RPMI8226 (cell line): ENCODE results near the gene KIR2DL1.
"Not testable (repeated sequence)": the region's sequence is repeated elsewhere in the genome, so short reads cannot be mapped to it uniquely, and the experiment has no call there.

Source experiments
- DNase-seq: peaks from one replicate; pipeline ENCODE4 v3.0.0-alpha.2; 2015

The KIR2DL1 gene

DNA sequence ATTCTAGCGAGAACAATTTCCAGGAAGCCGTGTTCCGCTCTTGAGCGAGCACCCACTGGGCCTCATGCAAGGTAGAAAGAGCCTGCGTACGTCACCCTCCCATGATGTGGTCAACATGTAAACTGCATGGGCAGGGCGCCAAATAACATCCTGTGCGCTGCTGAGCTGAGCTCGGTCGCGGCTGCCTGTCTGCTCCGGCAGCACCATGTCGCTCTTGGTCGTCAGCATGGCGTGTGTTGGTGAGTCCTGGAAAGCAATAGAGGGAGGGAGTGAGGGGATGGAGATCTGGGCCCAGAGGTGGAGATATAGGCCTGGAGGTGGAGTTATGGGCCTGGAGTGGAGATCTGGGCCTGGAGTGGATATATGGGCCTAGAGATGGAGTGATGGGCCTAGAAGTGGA, at the start of gene KIR2DL1:
Gene KIR2DL1, plus strand, starts transcription at position 148 of the 400 bp plus-strand sequence. Its CDS starts 58 bp downstream, at position 206.
- not testable (repeated sequence) for DNase-seq

DNA sequence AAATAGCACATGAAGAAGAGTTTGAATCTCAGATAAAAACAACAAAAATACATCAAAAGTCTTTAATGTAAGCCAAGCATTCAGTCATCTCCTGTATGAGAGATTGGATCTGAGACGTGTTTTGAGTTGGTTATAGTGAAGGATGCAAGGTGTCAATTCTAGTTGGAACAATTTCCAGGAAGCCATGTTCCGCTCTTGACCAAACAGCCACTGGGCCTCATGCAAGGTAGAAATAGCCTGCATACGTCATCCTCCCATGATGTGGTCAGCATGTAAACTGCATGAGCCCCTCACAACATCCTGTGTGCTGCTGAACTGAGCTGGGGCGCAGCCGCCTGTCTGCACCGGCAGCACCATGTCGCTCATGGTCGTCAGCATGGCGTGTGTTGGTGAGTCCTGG, 45.5 kb upstream of the KIR2DL1 start, which contains the start of gene KIR3DL3:
Gene KIR3DL3, plus strand, starts transcription at position 301 of the 400 bp plus-strand sequence. Its CDS starts 55 bp downstream, at position 356.
- no peak for DNase-seq

DNA sequence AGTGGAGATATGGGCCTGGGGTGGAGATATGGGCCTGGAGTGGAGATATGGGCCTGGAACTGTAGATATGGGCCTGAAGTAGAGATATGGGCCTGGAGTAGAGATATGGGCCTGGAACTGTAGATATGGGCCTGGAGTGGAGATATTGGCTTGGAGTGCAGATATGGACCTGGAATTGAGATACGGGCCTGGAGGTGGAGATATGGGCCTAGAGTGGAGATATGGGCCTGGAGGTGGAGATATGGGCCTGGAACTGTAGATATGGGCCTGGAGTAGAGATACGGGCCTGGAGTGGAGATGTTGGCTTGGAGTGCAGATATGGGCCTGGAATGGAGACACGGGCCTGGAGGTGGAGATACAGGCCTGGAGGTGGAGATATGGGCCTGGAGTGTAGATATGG, 44.9 kb upstream of the KIR2DL1 start:
- DNase-seq = no peak

DNA sequence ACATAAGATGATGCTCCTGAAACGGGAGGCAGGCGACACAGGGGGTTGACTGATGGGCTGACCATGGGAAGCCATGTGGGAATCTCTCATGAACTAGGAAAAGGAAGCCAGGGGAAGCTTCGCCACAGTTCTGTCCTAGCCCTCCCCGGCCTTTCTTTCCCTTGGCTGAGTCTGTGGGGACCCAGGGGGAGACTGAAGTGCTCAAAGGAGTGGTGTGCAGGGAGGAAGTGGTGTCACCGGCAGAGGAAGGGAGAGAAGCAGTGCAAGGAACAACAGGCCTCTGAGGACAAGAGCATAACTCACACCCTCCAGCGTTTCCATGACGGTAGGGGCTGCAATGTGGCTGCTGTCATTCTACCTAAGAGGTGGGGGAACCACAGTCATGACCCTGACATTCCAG, 44.3 kb upstream of the KIR2DL1 start:
- no peak for DNase-seq

DNA sequence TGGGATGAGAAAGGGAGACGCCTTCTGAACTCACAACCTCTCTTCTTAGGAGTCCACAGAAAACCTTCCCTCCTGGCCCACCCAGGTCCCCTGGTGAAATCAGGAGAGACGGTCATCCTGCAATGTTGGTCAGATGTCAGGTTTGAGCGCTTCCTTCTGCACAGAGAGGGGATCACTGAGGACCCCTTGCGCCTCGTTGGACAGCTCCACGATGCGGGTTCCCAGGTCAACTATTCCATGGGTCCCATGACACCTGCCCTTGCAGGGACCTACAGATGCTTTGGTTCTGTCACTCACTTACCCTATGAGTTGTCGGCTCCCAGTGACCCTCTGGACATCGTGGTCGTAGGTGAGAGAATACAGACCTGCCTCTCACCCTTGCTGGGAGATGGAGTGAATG, 42.0 kb upstream of the KIR2DL1 start:
- no peak for DNase-seq

DNA sequence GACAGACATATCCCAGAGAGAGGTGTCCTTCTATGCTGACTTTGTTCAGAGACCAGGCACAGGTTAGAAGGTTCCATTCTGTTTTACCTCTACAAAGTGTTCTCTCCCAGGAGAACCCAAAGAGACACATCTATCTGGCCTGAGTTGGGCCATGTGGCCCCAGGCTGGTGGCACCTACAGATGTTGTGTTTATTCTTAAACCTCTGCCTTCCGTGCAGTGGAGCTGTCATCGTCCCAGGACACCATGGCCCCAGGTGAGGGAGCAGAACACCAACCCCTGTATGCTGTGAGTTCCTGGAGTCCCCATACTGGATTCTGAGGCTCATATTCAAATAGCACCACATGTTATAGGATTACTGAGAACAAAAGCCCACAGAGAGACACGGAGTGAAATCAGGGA, 41.4 kb upstream of the KIR2DL1 start:
- no peak for DNase-seq

DNA sequence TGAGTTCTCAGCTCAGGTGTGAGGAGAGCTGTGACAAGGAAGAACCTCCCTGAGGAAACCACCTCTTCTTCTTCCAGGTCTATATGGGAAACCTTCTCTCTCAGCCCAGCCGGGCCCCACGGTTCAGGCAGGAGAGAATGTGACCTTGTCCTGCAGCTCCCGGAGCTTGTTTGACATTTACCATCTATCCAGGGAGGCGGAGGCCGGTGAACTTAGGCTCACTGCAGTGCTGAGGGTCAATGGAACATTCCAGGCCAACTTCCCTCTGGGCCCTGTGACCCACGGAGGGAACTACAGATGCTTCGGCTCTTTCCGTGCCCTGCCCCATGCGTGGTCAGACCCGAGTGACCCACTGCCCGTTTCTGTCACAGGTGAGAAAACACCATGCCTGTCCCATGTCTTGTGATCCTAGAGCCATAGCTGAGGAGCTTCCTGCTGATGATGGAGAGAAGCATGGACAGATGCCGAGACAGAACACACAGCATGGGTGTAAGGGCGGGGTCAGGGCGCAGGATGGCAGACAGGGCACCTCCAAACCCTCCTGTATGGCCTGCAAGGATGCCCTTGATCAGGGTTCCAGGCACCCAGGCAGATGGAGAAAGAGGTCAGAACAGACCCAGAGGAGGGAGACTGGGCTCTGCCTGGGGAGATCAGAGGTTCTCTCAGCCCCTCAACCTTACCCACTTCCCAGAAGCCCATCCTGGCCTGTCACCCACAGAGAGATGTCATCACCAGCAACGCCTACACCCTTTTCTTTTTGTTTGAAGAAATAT, 40.0 kb upstream of the KIR2DL1 start:
- no peak for DNase-seq

DNA sequence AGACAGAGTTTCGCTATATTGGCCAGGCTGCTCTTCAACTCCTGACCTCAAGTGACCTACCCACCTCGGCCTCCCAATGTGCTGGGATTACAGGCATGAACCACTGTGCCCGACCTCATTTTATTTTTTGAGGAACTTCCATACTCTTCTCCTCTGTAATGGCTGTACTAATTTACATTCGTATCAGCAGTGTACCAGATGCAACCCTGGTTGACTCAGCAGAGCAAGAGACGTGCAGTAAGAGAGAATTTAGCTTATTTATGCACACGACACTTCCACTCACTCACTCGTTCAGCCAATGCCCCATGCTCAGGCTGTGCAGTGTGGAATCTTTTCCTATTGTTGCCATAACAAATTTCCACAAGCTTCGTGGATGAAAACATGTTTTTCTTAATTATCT, 38.4 kb upstream of the KIR2DL1 start:
- DNase-seq = no peak

DNA sequence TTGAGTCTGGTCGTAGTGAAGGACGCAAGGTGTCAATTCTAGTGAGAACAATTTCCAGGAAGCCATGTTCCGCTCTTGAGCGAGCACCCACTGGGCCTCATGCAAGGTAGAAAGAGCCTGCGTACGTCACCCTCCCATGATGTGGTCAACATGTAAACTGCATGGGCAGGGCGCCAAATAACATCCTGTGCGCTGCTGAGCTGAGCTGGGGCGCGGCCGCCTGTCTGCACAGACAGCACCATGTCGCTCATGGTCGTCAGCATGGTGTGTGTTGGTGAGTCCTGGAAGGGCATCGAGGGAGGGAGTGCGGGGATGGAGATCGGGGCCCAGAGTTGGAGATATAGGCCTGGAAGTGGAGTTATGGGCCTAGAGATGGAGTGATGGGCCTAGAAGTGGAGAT, 31.3 kb upstream of the KIR2DL1 start, which contains the start of gene KIR2DL3:
Gene KIR2DL3, plus strand, starts transcription at position 208 of the 400 bp plus-strand sequence. Its CDS starts 33 bp downstream, at position 241.
- not testable (repeated sequence) for DNase-seq

DNA sequence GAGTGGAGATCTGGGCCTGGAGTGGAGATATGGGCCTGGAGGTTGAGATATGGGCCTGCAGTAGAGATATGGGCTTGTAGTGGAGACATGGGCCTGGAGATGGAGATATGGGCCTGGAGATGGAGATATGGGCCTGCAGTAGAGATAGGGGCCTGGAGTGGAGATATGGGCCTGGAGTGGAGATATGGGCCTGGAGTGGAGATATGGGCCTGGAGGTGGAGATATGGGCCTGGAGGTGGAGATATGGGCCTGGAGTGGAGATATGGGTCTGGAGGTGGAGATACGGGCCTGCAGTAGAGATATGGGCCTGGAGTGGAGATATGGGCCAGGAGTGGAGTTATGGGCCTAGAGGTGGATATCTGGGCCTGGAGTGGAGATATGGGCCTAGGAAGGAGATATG, 30.9 kb upstream of the KIR2DL1 start:
- DNase-seq = no peak

DNA sequence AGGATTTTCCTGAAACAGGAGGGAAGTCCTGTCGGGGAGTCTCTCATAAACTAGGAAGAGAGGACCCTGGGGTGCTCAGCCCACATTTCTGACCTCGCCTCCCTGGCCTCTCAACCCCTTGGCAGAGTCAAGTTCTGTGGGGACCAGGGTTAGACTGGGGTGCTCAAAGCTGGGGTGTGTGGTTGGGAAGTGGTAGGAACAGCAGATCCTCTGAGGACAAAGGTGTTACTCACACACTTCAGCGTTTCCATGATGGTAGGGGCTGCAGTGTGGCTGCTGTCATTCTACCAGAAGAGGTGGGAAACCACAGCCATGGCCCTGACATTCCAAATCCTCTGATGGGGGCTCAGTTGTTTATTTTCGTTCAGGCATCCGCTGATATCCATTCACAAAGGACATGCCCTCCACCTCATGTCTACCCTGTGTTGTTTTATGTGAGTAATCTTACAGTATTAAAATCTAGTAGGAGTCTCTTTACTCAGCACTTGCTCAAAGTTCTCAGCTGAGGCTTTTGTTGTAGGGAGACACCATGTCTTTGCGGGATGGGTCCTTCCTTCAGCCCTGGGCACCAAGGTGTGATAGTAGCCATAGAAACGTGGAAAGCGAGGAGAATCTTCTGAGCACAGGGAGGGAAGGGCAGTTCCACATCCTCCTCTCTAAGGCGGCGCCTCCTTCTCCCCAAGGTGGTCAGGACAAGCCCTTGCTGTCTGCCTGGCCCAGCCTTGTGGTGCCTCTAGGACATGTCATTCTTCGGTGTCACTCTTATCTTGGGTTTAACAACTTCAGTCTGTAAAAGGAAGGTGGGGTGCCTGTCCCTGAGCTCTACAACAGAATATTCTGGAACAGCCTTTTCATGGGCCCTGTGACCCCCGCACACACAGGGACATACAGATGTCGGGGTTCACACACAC, 29.8 kb upstream of the KIR2DL1 start:
- no peak for DNase-seq

DNA sequence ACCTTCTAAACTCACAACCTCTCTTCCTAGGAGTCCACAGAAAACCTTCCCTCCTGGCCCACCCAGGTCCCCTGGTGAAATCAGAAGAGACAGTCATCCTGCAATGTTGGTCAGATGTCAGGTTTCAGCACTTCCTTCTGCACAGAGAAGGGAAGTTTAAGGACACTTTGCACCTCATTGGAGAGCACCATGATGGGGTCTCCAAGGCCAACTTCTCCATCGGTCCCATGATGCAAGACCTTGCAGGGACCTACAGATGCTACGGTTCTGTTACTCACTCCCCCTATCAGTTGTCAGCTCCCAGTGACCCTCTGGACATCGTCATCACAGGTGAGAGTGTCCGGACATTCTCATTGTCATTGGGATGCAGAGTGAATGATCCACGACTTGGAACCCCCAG, 27.6 kb upstream of the KIR2DL1 start:
- not testable (repeated sequence) for DNase-seq

DNA sequence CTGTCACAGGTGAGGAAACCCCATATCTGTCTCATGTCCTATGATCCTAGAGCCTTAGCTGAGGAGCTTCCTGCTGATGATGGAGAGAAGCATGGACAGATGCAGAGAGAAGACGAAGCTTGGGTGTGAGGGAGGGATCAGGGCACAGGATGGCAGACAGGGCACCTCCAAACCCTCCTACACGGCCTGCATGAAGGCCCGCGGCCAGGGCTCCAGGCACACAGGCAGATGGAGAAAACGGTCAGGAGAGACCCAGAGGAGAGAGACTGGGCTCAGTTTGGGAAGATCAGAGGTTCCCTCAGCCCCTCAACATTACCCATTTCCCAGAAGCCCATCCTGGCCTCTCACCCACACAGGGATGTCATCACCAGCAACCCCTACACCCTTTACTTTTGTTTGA, 25.5 kb upstream of the KIR2DL1 start:
- not testable (repeated sequence) for DNase-seq

DNA sequence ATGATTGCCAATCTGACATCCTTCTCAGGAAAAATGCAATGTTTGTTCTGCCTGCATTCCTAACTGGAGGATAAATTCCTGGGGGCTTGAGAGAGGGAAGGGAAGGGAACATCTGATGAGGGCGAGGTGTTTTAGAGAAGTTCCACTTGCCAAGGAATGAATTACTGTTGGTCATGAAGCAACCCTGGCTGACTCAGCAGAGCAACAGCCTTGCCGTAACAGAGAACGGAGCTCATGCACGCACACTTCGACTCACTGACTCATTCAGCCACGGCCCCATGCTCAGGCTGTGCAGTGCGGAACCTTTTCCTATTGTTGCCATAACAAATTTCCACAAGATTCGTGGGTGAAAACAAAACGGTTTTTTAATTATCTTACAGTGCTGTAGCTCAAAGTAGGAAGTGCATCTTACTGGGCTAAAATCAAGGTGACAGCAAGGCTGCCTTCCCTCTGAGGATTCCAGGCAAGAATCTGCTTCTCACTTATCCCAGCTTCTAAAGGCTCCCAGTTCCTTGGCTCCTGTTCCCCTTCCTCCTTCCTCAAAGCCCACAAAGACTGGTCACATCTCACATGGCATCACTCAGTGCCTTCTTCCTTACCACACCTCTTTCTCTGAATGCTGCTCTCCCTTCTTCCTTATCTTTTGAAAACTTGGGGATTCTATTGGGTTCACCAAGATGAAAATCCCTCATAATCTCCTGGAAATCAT, 21.8 kb upstream of the KIR2DL1 start:
- DNase-seq = not testable (repeated sequence)

DNA sequence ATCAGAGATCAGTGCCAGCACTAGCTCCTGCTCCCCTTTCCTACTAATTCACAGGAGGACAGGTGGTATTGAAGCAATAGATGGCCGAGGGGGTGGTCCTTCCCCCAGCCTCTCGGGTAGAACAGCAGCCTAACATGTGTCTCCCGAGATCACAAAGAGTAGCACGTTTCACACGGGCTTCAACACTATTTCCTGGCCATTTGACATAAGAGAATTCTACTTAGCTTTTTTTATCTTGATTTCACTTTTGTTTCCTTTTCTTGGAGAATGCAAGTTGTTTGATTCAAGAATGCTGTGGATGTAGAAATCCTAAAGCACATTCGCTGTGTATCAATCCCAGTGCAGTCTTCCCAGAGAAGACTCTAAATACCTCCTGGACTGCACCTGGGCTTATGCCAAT, 19.3 kb upstream of the KIR2DL1 start:
- not testable (repeated sequence) for DNase-seq

DNA sequence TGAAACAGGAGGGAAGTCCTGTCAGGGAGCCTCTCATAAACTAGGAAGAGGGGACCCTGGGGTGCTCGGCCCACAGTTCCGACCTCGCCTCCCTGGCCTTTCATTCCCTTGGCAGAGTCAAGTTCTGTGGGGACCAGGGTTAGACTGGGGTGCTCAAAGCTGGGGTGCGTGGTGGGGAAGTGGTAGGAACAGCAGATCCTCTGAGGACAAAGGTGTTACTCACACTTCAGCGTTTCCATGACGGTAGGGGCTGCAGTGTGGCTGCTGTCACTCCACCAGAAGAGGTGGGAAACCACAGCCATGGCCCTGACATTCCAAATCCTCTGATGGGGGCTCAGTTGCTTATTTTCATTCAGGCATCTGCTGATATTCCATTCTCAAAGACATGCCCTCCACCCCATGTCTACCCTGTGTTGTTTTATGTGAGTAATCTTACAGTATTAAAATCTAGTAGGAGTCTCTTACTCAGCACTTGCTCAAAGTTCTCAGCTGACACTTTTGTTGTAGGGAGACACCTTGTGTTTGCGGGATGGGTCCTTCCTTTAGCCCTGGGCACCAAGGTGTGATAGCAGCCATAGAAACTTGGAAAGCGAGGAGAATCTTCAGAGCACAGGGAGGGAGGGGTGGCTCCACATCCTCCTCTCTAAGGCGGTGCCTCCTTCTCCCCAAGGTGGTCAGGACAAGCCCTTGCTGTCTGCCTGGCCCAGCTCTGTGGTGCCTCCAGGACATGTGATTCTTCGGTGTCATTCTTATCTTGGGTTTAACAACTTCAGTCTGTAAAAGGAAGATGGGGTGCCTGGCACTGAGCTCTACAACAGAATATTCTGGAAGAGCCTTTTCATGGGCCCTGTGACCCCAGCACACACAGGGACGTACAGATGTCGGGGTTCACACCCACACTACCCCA, 13.1 kb upstream of the KIR2DL1 start:
- not testable (repeated sequence) for DNase-seq

DNA sequence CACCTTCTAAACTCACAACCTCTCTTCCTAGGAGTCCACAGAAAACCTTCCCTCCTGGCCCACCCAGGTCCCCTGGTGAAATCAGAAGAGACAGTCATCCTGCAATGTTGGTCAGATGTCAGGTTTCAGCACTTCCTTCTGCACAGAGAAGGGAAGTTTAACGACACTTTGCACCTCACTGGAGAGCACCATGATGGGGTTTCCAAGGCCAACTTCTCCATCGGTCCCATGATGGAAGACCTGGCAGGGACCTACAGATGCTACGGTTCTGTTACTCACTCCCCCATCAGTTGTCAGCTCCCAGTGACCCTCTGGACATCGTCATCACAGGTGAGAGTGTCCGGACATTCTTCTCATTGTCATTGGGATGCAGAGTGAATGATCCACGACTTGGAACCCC, 11.0 kb upstream of the KIR2DL1 start:
- not testable (repeated sequence) for DNase-seq

DNA sequence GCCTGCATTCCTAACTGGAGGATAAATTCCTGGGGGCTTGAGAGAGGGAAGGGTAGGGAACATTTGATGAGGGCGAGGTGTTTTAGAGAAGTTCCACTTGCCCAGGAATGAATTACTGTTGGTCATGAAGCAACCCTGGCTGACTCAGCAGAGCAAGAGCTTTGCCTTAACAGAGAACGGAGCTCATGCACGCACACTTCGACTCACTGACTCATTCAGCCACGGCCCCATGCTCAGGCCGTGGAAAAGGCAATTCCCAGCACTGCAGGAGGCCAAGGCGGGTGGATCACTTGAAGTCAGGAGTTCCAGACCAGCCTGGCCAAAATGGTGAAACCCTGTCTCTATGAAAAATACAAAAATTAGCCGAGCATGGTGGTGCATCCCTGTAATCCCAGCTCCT, 5.4 kb upstream of the KIR2DL1 start:
- DNase-seq = peak; percentile 15

DNA sequence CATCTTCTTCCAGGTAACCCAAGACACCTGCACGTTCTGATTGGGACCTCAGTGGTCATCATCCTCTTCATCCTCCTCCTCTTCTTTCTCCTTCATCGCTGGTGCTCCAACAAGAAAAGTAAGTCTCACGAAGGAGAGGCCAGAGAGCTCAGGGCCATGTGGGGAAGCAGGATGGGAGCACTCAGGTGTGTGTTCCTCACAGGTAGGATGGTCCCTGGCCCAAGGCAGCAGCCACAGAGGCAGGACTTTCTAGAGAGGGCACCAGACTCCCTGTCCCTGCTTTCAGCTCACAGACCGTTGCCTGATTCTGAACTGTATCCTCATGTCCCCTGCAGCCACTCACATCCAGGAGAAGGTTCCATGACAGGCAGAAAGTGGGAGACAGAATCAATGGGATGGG, 3.1 kb upstream of the KIR2DL1 start:
- DNase-seq = not testable (repeated sequence)

DNA sequence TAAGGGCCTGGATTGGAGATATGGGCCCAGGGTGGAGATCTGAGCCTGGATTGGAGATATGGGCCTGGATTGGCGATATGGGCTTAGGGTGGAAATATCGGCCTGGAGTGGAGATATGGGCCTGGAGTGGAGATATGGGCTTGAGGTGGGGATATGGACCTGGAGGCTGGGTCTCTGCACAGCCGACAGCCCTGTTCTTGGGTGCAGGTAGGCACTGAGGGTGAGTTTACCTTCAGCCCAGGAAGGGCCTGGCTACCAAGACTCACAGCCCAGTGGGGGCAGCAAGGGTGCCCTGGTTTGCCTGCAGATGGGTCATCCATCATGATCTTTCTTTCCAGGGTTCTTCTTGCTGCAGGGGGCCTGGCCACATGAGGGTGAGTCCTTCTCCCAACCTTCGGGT, 918 bp downstream of the KIR2DL1 start:
- not testable (repeated sequence) for DNase-seq

DNA sequence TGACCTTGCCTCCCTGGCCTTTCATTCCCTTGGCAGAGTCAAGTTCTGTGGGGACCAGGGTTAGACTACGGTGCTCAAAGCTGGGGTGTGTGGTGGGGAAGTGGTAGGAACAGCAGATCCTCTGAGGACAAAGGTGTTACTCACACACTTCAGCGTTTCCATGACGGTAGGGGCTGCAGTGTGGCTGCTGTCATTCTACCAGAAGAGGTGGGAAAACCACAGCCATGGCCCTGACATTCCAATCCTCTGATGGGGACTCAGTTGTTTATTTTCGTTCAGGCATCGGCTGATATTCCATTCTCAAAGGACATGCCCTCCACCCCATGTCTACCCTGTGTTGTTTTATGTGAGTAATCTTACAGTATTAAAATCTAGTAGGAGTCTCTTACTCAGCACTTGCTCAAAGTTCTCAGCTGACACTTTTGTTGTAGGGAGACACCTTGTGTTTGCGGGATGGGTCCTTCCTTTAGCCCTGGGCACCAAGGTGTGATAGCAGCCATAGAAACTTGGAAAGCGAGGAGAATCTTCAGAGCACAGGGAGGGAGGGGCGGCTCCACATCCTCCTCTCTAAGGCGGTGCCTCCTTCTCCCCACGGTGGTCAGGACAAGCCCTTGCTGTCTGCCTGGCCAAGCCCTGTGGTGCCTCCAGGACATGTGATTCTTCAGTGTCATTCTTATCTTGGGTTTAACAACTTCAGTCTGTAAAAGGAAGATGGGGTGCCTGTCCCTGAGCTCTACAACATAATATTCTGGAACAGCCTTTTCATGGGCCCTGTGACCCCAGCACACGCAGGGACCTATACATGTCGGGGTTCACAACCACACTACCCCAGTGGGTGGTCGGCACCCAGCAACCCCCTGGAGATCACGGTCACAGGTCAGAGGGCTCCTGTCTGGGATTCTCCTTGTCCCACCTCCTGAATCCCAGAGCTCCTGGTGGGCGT, 1.7 kb downstream of the KIR2DL1 start:
- not testable (repeated sequence) for DNase-seq
